Measurements from ENCODE around the gene OTUB2.

- TF ChIP-seq CREB1 (IDR thresholded peaks at IDR 0.05): no peak
- TF ChIP-seq ZNF274 (IDR thresholded peaks at IDR 0.05; ENCODE audit: borderline replicate concordance, extremely low read depth, low read length): no peak
- TF ChIP-seq POLR2A (IDR thresholded peaks at IDR 0.05; ENCODE audit: control extremely low read depth in 1 of 2, low read depth in 2 of 2, low read length in 2 of 2): no peak
- no peak for TF ChIP-seq SP2 (IDR thresholded peaks at IDR 0.05; ENCODE audit: low read length)
- no peak for TF ChIP-seq CTCF (IDR thresholded peaks at IDR 0.05; ENCODE audit: control extremely low read depth in 1 of 3, insufficient read depth in 1 of 3, low read depth in 1 of 3, low read length in 3 of 3)
- TF ChIP-seq RXRA (IDR thresholded peaks at IDR 0.05; ENCODE audit: insufficient read depth, low read depth, low read length): no peak
- no peak for TF ChIP-seq CEBPB (IDR thresholded peaks at IDR 0.05; ENCODE audit: low read depth, low read length)
- no peak for TF ChIP-seq TCF12 (IDR thresholded peaks at IDR 0.05; ENCODE audit: low read depth, low read length)
- no peak for TF ChIP-seq YY1 (IDR thresholded peaks at IDR 0.05; ENCODE audit: low read depth, low read length)
- TF ChIP-seq POLR2AphosphoS5 (IDR thresholded peaks at IDR 0.05; ENCODE audit: low read depth, low read length): no peak
- no peak for TF ChIP-seq KDM1A (IDR thresholded peaks at IDR 0.05; ENCODE audit: borderline replicate concordance, low read length)
- TF ChIP-seq MAFK (IDR thresholded peaks at IDR 0.05; ENCODE audit: low read depth, low read length): no peak
- no peak for TF ChIP-seq TAF1 (IDR thresholded peaks at IDR 0.05; ENCODE audit: low read depth, low read length)
These were observed 17.9 kb upstream of the OTUB2 start for GRCh38 chr14:94008234-94008633.

Data from H1 (cell line).